SW 1271 (cell line): Measurements from ENCODE around the gene TES.
A peak's percentile ranks its signal among the peaks of the same experiment; 100 is the strongest.

Experiments
- DNase-seq, 2 experiments: peaks; one replicate each; lab custom pipeline; 2025; lab: John Stamatoyannopoulos, UW

The TES gene

GRCh38 chr7:116246357-116246756 lies 36.0 kb downstream of the TES start:
- DNase-seq, result no peak

- peak in 1 of 2 experiments; percentile 57 for DNase-seq
Measured at GRCh38 chr7:116249969-116250553, 39.7 kb downstream of the TES start.

GRCh38 chr7:116251675-116252074 lies 41.3 kb downstream of the TES start:
- no peak for DNase-seq

GRCh38 chr7:116252249-116252648 lies 41.9 kb downstream of the TES start:
- DNase-seq, result no peak

- DNase-seq, result no peak
Measured at GRCh38 chr7:116257156-116257555, 46.8 kb downstream of the TES start.

GRCh38 chr7:116258734-116259133 lies 48.4 kb downstream of the TES start:
- DNase-seq, result peak; percentile 36 to 71

GRCh38 chr7:116259156-116259870 lies 49.0 kb downstream of the TES start:
- DNase-seq, result no peak

GRCh38 chr7:116259871-116260440 lies 49.6 kb downstream of the TES start:
- peak; percentile 30 to 79 for DNase-seq

GRCh38 chr7:116261904-116262303 lies 51.6 kb downstream of the TES start:
- DNase-seq, result no peak

- DNase-seq, result no peak
Measured at GRCh38 chr7:116265881-116266280, 55.5 kb downstream of the TES start.

GRCh38 chr7:116269466-116269865 lies 59.1 kb downstream of the TES start:
- DNase-seq, result no peak

GRCh38 chr7:116271161-116271913 lies 61.0 kb downstream of the TES start:
- no peak for DNase-seq

- peak; percentile 81 to 93 for DNase-seq
Measured at GRCh38 chr7:116271963-116272886, 61.9 kb downstream of the TES start.

- DNase-seq, result no peak
Measured at GRCh38 chr7:116273283-116273917, 63.1 kb downstream of the TES start.

GRCh38 chr7:116273918-116274301 lies 63.6 kb downstream of the TES start:
- DNase-seq, result no peak

- no peak for DNase-seq
Measured at GRCh38 chr7:116277070-116277469, 66.7 kb downstream of the TES start.

GRCh38 chr7:116279217-116279616 lies 68.9 kb downstream of the TES start:
- no peak for DNase-seq

GRCh38 chr7:116280803-116281202 lies 70.5 kb downstream of the TES start:
- DNase-seq, result no peak

- no peak for DNase-seq
Measured at GRCh38 chr7:116283595-116284204, 73.4 kb downstream of the TES start.

GRCh38 chr7:116284390-116284789 lies 74.1 kb downstream of the TES start:
- no peak for DNase-seq

GRCh38 chr7:116285252-116285651 lies 74.9 kb downstream of the TES start:
- DNase-seq, result no peak
